ENCODE data around the gene FAM3D.
A peak's percentile ranks its signal among the peaks of the same experiment; 100 is the strongest.

The FAM3D gene

GRCh38 chr3:58683001-58683458, 16.5 kb upstream of the FAM3D start:
- peak; percentile 40 to 47 for DNase-seq

GRCh38 chr3:58681863-58682262, 15.3 kb upstream of the FAM3D start:
- no peak for DNase-seq

- no peak for DNase-seq
Measured at GRCh38 chr3:58680879-58681525, 14.4 kb upstream of the FAM3D start.

GRCh38 chr3:58679974-58680666, 13.5 kb upstream of the FAM3D start:
- DNase-seq, result no peak

GRCh38 chr3:58679446-58679845, 12.9 kb upstream of the FAM3D start:
- DNase-seq, result no peak

GRCh38 chr3:58678177-58678970, 11.8 kb upstream of the FAM3D start:
- peak; percentile 7 to 8 for DNase-seq

- DNase-seq, result no peak
Measured at GRCh38 chr3:58672880-58673279, 6.3 kb upstream of the FAM3D start.

GRCh38 chr3:58672451-58672850, 5.9 kb upstream of the FAM3D start:
- DNase-seq, result no peak

GRCh38 chr3:58670506-58671135, 4.0 kb upstream of the FAM3D start:
- DNase-seq, result no peak

- no peak for DNase-seq
Measured at GRCh38 chr3:58668247-58668646, 1.7 kb upstream of the FAM3D start.

- DNase-seq, result no peak
Measured at GRCh38 chr3:58667704-58668103, 1.1 kb upstream of the FAM3D start.

GRCh38 chr3:58667229-58667628, 655 bp upstream of the FAM3D start:
- no peak for DNase-seq

GRCh38 chr3:58665405-58665804, 1.2 kb downstream of the FAM3D start:
- no peak for DNase-seq

GRCh38 chr3:58664611-58665010, 2.0 kb downstream of the FAM3D start:
- DNase-seq, result no peak

- DNase-seq, result no peak
Measured at GRCh38 chr3:58661836-58662420, 4.6 kb downstream of the FAM3D start.

GRCh38 chr3:58660998-58661397, 5.6 kb downstream of the FAM3D start:
- no peak for DNase-seq

- DNase-seq, result no peak
Measured at GRCh38 chr3:58659051-58659675, 7.4 kb downstream of the FAM3D start.

GRCh38 chr3:58658508-58658907, 8.1 kb downstream of the FAM3D start:
- no peak for DNase-seq

GRCh38 chr3:58657571-58658141, 8.9 kb downstream of the FAM3D start:
- no peak for DNase-seq

- DNase-seq, result no peak
Measured at GRCh38 chr3:58657036-58657520, 9.5 kb downstream of the FAM3D start.

- DNase-seq, result no peak
Measured at GRCh38 chr3:58656631-58657030, 9.9 kb downstream of the FAM3D start.

- no peak for DNase-seq
Measured at GRCh38 chr3:58654466-58654865, 12.1 kb downstream of the FAM3D start.

Measured in inflammatory macrophage (primary cell).